WTC11 (cell line): ENCODE data around the gene DDX21. TPM values are rescaled to one million over a fixed set of nuclear protein-coding genes. Genes with fewer than 3 reads are reported as not detected.
"Not testable (repeated sequence)": the region's sequence is repeated elsewhere in the genome, so short reads cannot be mapped to it uniquely, and the experiment has no call there.

Experiments
- ATAC-seq: fragments of 200-7000 bp; cut with Tn5 transposase; 2 replicates; pipeline ENCODE4 v1.10.0; 2021; ENCODE audit warnings: mild to moderate bottlenecking, moderate library complexity
- CTCF ChIA-PET: fragments of 300-600 bp; sonication (Branson Sonifier 250); formaldehyde crosslinking; loops from one replicate; lab custom pipeline; 2021; ENCODE audit warnings: antibody characterized with exemption; lab: Charles Lee
- POLR2A ChIA-PET: fragments of 350-600 bp; sonication (Branson Sonifier 250); formaldehyde crosslinking; loops from one replicate; lab custom pipeline; 2021; ENCODE audit warnings: antibody characterized with exemption; lab: Charles Lee
- DNase-seq: peaks from one replicate; pipeline ENCODE4 v3.0.0; 2021; ENCODE audit warnings: low spot score
- H3K27ac Mint-ChIP-seq: 2 replicates; pipeline ENCODE4 v1.8.0; 2021; ENCODE audit warnings: mixed read lengths
- H3K27me3 Mint-ChIP-seq: 2 replicates; pipeline ENCODE4 v1.8.0; 2021; ENCODE audit warnings: low read depth, mild to moderate bottlenecking, moderate library complexity, mixed read lengths
- H3K36me3 Mint-ChIP-seq: 2 replicates; pipeline ENCODE4 v1.8.0; 2021; ENCODE audit warnings: mixed read lengths
- H3K4me1 Mint-ChIP-seq: 2 replicates; pipeline ENCODE4 v1.8.0; 2022; ENCODE audit warnings: mixed read lengths
- H3K4me3 Mint-ChIP-seq: 2 replicates; pipeline ENCODE4 v1.8.0; 2021; ENCODE audit warnings: mild to moderate bottlenecking, moderate library complexity, mixed read lengths
- H3K9me3 Mint-ChIP-seq: 2 replicates; pipeline ENCODE4 v1.8.0; 2021; ENCODE audit warnings: mixed read lengths
- CBFB ChIP-seq: sonication (generic); formaldehyde crosslinking; IDR thresholded peaks from 2 replicates; pipeline ENCODE4 v1.8.1; 2022; ENCODE audit warnings: mild to moderate bottlenecking, low read depth, missing genetic modification reagents
- CTCF ChIP-seq: fragments of 200-600 bp; IDR thresholded peaks from 2 replicates; pipeline ENCODE4 v1.8.0; 2022; ENCODE audit warnings: antibody characterized with exemption
- E2F5 ChIP-seq: sonication (generic); formaldehyde crosslinking; IDR thresholded peaks from 2 replicates; pipeline ENCODE4 v1.8.1; 2022; ENCODE audit warnings: mild to moderate bottlenecking, moderate library complexity, missing genetic modification reagents
- ESRRA ChIP-seq: sonication (generic); formaldehyde crosslinking; IDR thresholded peaks from 2 replicates; pipeline ENCODE4 v1.8.1; 2022; ENCODE audit warnings: mild to moderate bottlenecking, missing genetic modification reagents, borderline replicate concordance
- FOXP1 ChIP-seq: sonication (generic); formaldehyde crosslinking; IDR thresholded peaks from 2 replicates; pipeline ENCODE4 v1.8.0; 2022; ENCODE audit warnings: missing genetic modification reagents, mild to moderate bottlenecking, moderate library complexity, borderline replicate concordance
- MLX ChIP-seq: sonication (generic); formaldehyde crosslinking; IDR thresholded peaks from 2 replicates; pipeline ENCODE4 v1.8.1; 2023; ENCODE audit warnings: mild to moderate bottlenecking, missing genetic modification reagents, moderate library complexity
- NFYB ChIP-seq: sonication (generic); formaldehyde crosslinking; conservative IDR thresholded peaks from 2 replicates; pipeline ENCODE4 v1.8.0; 2022; ENCODE audit warnings: low read depth, missing genetic modification reagents
- NR1H2 ChIP-seq: sonication (generic); formaldehyde crosslinking; IDR thresholded peaks from 2 replicates; pipeline ENCODE4 v1.9.0; 2021; ENCODE audit warnings: mild to moderate bottlenecking, moderate library complexity, missing genetic modification reagents
- NR3C1 ChIP-seq: sonication (generic); formaldehyde crosslinking; conservative IDR thresholded peaks from 2 replicates; pipeline ENCODE4 v1.8.1; 2023; ENCODE audit warnings: low read depth, mild to moderate bottlenecking, missing genetic modification reagents
- TCF7 ChIP-seq: sonication (generic); formaldehyde crosslinking; IDR thresholded peaks from 2 replicates; pipeline ENCODE4 v1.8.0; 2022; ENCODE audit warnings: mild to moderate bottlenecking, low read depth, missing genetic modification reagents, moderate library complexity
- TEAD4 ChIP-seq: sonication (generic); formaldehyde crosslinking; IDR thresholded peaks from 2 replicates; pipeline ENCODE4 v1.8.0; 2022; ENCODE audit warnings: mild to moderate bottlenecking, missing genetic modification reagents
- ZNF232 ChIP-seq: sonication (generic); formaldehyde crosslinking; IDR thresholded peaks from 2 replicates; pipeline ENCODE4 v1.8.0; 2022; ENCODE audit warnings: mild to moderate bottlenecking, missing genetic modification reagents
- ZNF512 ChIP-seq: sonication (generic); formaldehyde crosslinking; IDR thresholded peaks from 2 replicates; pipeline ENCODE4 v1.8.1; 2022; ENCODE audit warnings: missing genetic modification reagents, borderline replicate concordance
- total RNA-seq: library from RNA; stranded (reverse); gene quantifications from 3 replicates; pipeline ENCODE4 v1.2.3, GENCODE V29; 2021
- TF ChIP-seq, protein P1 (sequence below): sonication (generic); formaldehyde crosslinking; IDR thresholded peaks from 2 replicates; pipeline ENCODE4 v1.8.0; 2022; ENCODE audit warnings: mild to moderate bottlenecking, missing genetic modification reagents
- TF ChIP-seq, protein P2 (sequence below): fragments of 250-450 bp; sonication (Bioruptor Pico); IDR thresholded peaks from 2 replicates; pipeline ENCODE4 v1.9.0; 2021; ENCODE audit warnings: mild to moderate bottlenecking, borderline replicate concordance
- TF ChIP-seq, protein P3 (sequence below): sonication (generic); formaldehyde crosslinking; IDR thresholded peaks from 2 replicates; pipeline ENCODE4 v1.8.1; 2023; ENCODE audit warnings: mild to moderate bottlenecking, missing genetic modification reagents

Gene DDX21
- total RNA-seq, 1 experiment from 2014 or later, result 194 TPM

DNA sequence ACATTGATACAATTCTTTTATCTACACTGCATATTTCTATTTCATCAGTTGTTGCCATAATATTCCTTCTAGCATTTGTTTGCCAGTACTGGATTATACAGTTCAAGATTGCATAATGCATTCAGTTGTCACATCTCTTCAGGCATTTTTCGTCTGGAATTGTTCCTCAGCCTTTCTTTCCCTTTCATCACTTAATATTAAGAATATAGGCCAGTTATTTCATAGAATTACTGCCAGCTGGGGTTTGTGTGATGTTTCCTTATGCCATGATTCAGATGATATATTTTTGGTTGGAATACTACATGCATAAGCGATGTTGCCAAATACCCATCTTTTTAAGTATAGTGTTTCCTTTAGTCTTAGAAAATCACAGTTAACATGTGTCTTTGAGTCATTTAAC is 53.4 kb downstream of the DDX21 start:
- ChIA-PET POLR2A (no interaction called here), CTCF (no interaction called here)
- ATAC-seq, result no peak
- H3K27me3 Mint-ChIP-seq, result no peaks in the 10 kb centered on the region
- DNase-seq, result no peak
- H3K36me3 Mint-ChIP-seq, result peaks cover 26% of the 10 kb centered on the region
- H3K4me1 Mint-ChIP-seq, result no peaks in the 10 kb centered on the region
- H3K9me3 Mint-ChIP-seq, result no peaks in the 10 kb centered on the region
- TF ChIP-seq NR1H2 (CRISPR knock-in tag) (no peak), E2F5 (no peak), ESRRA (no peak), ZNF512 (no peak), MLX (CRISPR knock-in tag) (no peak), TCF7 (CRISPR knock-in tag) (no peak), CBFB (CRISPR knock-in tag) (no peak), CTCF (no peak), TEAD4 (CRISPR knock-in tag) (no peak), FOXP1 (CRISPR knock-in tag) (no peak), NFYB (no peak)
- TF ChIP-seq, protein P1, sequence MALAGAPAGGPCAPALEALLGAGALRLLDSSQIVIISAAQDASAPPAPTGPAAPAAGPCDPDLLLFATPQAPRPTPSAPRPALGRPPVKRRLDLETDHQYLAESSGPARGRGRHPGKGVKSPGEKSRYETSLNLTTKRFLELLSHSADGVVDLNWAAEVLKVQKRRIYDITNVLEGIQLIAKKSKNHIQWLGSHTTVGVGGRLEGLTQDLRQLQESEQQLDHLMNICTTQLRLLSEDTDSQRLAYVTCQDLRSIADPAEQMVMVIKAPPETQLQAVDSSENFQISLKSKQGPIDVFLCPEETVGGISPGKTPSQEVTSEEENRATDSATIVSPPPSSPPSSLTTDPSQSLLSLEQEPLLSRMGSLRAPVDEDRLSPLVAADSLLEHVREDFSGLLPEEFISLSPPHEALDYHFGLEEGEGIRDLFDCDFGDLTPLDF (CRISPR knock-in tag), result no peak
- TF ChIP-seq, protein P2, sequence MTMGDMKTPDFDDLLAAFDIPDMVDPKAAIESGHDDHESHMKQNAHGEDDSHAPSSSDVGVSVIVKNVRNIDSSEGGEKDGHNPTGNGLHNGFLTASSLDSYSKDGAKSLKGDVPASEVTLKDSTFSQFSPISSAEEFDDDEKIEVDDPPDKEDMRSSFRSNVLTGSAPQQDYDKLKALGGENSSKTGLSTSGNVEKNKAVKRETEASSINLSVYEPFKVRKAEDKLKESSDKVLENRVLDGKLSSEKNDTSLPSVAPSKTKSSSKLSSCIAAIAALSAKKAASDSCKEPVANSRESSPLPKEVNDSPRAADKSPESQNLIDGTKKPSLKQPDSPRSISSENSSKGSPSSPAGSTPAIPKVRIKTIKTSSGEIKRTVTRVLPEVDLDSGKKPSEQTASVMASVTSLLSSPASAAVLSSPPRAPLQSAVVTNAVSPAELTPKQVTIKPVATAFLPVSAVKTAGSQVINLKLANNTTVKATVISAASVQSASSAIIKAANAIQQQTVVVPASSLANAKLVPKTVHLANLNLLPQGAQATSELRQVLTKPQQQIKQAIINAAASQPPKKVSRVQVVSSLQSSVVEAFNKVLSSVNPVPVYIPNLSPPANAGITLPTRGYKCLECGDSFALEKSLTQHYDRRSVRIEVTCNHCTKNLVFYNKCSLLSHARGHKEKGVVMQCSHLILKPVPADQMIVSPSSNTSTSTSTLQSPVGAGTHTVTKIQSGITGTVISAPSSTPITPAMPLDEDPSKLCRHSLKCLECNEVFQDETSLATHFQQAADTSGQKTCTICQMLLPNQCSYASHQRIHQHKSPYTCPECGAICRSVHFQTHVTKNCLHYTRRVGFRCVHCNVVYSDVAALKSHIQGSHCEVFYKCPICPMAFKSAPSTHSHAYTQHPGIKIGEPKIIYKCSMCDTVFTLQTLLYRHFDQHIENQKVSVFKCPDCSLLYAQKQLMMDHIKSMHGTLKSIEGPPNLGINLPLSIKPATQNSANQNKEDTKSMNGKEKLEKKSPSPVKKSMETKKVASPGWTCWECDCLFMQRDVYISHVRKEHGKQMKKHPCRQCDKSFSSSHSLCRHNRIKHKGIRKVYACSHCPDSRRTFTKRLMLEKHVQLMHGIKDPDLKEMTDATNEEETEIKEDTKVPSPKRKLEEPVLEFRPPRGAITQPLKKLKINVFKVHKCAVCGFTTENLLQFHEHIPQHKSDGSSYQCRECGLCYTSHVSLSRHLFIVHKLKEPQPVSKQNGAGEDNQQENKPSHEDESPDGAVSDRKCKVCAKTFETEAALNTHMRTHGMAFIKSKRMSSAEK (CRISPR knock-in tag), result no peak
- H3K4me3 Mint-ChIP-seq, result no peak overlapping the region
- no peak overlapping the region for H3K27ac Mint-ChIP-seq

DNA sequence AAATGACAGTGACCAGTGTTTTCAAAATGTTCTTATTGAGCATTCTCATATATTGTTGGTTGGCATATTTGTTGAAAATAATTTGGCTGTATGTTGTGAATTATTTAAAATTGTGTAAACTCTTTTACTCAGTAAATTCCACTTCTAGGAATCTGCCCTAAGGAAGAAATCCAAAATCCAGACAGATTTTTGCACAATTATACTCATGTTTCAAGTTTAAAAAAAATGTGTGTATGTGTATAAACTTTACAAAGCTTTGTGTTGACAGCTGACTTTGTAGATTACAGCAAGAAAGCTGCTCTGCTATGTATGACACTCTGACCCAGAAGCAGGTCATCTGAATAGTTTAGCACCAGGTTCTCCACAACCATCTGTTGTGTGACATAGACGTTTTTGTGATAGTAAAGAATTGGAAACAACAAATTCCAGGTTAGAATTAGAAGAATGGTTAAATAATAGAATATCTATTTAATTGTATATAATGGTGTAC is 54.2 kb downstream of the DDX21 start:
- DNase-seq (no peak), ATAC-seq (no peak)
- Mint-ChIP-seq H3K36me3 (peaks cover 27% of the 10 kb centered on the region), H3K27me3 (no peaks in the 10 kb centered on the region), H3K9me3 (no peaks in the 10 kb centered on the region), H3K4me3 (no peak overlapping the region), H3K4me1 (no peaks in the 10 kb centered on the region), H3K27ac (no peak overlapping the region)
- ChIA-PET POLR2A (no interaction called here), CTCF (no interaction called here)
- no peak for TF ChIP-seq NR3C1 (CRISPR knock-in tag)
- no peak for TF ChIP-seq ZNF232 (CRISPR knock-in tag)
- TF ChIP-seq, protein P3, sequence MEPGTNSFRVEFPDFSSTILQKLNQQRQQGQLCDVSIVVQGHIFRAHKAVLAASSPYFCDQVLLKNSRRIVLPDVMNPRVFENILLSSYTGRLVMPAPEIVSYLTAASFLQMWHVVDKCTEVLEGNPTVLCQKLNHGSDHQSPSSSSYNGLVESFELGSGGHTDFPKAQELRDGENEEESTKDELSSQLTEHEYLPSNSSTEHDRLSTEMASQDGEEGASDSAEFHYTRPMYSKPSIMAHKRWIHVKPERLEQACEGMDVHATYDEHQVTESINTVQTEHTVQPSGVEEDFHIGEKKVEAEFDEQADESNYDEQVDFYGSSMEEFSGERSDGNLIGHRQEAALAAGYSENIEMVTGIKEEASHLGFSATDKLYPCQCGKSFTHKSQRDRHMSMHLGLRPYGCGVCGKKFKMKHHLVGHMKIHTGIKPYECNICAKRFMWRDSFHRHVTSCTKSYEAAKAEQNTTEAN (CRISPR knock-in tag), result no peak

DNA sequence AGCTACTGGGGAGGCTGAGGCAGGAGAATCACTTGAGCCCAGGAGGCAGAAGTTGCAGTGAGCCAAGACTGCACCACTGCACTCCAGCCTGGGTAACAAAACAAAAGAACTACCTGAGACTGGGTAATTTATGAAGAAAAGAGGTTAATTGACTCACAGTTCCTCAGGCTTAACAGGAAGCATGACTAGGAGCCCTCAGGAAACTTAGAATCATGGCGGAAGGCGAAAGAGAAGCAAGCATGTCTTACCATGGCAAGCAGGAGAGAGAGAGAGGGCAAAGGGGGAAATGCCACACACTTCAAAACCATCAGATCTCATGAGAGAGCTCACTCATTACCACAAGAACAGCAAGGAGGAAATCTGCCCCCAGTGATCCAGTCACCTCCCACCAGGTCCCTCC is 56.8 kb downstream of the DDX21 start:
- H3K27me3 Mint-ChIP-seq, CTCF ChIA-PET, H3K4me3 Mint-ChIP-seq, ATAC-seq, H3K9me3 Mint-ChIP-seq, DNase-seq, H3K27ac Mint-ChIP-seq, POLR2A ChIA-PET, H3K4me1 Mint-ChIP-seq: not testable (repeated sequence)
- peaks cover 41% of the 10 kb centered on the region for H3K36me3 Mint-ChIP-seq
